Amniotic stem cell (primary cell): ENCODE measurements around the gene GLOD4.
"Not testable (repeated sequence)": the region's sequence is repeated elsewhere in the genome, so short reads cannot be mapped to it uniquely, and the experiment has no call there.

Experiments used
- DNase-seq: peaks from one replicate; lab custom pipeline; 2025; lab: John Stamatoyannopoulos, UW

The GLOD4 gene

GRCh38 chr17:781805-782731 is at the start of gene GLOD4, which contains the start of gene MRM3:
Gene GLOD4, minus strand, starts transcription at chr17:782280. Its CDS starts 25 bp downstream, at chr17:782255.
Gene MRM3, plus strand, starts transcription at chr17:782353. Its CDS starts 26 bp downstream, at chr17:782379.
- peak; percentile 60 for DNase-seq

GRCh38 chr17:830950-831349 is 48.9 kb upstream of the GLOD4 start:
- no peak for DNase-seq

- no peak for DNase-seq
Observed at GRCh38 chr17:830381-830780, 48.3 kb upstream of the GLOD4 start.

GRCh38 chr17:829614-830013 is 47.5 kb upstream of the GLOD4 start:
- DNase-seq, result not testable (repeated sequence)

- no peak for DNase-seq
Observed at GRCh38 chr17:828761-829160, 46.7 kb upstream of the GLOD4 start.

- no peak for DNase-seq
Observed at GRCh38 chr17:826778-827177, 44.7 kb upstream of the GLOD4 start.

GRCh38 chr17:825216-825615 is 43.1 kb upstream of the GLOD4 start:
- DNase-seq, result no peak

- no peak for DNase-seq
Observed at GRCh38 chr17:824378-824777, 42.3 kb upstream of the GLOD4 start.

GRCh38 chr17:823501-823902 is 41.4 kb upstream of the GLOD4 start:
- no peak for DNase-seq

GRCh38 chr17:819251-819650 is 37.2 kb upstream of the GLOD4 start:
- no peak for DNase-seq

- DNase-seq, result no peak
Observed at GRCh38 chr17:814371-814770, 32.3 kb upstream of the GLOD4 start.

GRCh38 chr17:812638-813204 is 30.6 kb upstream of the GLOD4 start:
- DNase-seq, result no peak

- DNase-seq, result no peak
Observed at GRCh38 chr17:811051-811784, 29.1 kb upstream of the GLOD4 start.

- no peak for DNase-seq
Observed at GRCh38 chr17:807523-808294, 25.6 kb upstream of the GLOD4 start.

GRCh38 chr17:806781-807522 is 24.9 kb upstream of the GLOD4 start:
- no peak for DNase-seq

GRCh38 chr17:806346-806745 is 24.3 kb upstream of the GLOD4 start:
- no peak for DNase-seq

- not testable (repeated sequence) for DNase-seq
Observed at GRCh38 chr17:805886-806285, 23.8 kb upstream of the GLOD4 start.

GRCh38 chr17:804541-805435 is 22.7 kb upstream of the GLOD4 start:
- no peak for DNase-seq

- no peak for DNase-seq
Observed at GRCh38 chr17:802901-803881, 21.1 kb upstream of the GLOD4 start.
